ENCODE data around the gene HSPA12B. TPM values are rescaled to one million over a fixed set of nuclear protein-coding genes. Genes with fewer than 3 reads are reported as not detected.
A peak's percentile ranks its signal among the peaks of the same experiment; 100 is the strongest.

The HSPA12B gene
- total and polyA plus RNA-seq, 2 of the 13 experiments (the other 11 are each of a cell fraction or from before 2014, with no cell fraction given), result 0.01 TPM; not detected in 1

DNA sequence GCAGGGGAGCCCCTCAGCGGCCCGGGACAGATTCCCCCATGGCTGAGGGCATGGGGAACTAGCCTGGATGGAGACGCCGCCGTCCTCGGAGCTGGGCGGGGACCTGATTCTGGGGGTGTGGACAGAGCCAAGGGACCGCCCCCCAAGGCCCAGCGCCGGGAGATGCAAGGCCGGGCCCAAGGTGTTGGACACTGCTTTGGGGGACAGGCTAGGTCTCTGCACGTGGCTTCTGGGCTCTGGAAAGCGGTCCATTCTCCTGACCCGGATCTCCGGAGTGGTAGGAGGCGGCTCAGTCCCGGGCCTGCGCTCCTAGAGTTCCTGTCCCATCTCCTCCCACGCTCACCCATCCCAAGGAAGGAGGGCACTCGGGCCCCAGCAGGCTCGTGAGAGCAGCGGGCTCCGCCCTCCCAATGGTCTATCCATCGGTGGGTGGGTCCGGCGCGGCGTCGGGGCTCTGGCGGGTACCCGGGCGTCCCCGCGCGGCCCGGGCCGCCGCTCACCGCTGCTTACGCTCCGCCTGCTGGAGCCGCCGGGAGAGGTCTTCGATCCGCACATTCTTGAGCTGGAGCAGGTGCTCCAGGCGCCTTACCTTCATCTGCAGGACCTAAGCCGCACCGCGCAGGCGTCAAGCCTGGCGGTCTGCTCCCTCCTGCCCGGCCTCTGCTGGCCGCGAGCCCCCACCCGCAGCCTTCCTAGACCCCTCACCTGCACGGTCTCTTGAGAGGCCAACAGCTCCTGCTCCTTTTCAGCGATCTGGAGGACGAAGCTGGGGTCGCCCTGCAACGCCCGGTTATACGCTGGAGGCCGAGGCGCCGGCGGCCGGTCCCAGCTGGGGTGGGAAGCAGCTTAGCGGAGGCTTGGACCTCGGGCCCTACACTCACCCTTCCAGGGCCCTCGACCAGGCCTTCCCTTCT lies 45.5 kb downstream of the HSPA12B start (continued):
- TF ChIP-seq, protein P1, sequence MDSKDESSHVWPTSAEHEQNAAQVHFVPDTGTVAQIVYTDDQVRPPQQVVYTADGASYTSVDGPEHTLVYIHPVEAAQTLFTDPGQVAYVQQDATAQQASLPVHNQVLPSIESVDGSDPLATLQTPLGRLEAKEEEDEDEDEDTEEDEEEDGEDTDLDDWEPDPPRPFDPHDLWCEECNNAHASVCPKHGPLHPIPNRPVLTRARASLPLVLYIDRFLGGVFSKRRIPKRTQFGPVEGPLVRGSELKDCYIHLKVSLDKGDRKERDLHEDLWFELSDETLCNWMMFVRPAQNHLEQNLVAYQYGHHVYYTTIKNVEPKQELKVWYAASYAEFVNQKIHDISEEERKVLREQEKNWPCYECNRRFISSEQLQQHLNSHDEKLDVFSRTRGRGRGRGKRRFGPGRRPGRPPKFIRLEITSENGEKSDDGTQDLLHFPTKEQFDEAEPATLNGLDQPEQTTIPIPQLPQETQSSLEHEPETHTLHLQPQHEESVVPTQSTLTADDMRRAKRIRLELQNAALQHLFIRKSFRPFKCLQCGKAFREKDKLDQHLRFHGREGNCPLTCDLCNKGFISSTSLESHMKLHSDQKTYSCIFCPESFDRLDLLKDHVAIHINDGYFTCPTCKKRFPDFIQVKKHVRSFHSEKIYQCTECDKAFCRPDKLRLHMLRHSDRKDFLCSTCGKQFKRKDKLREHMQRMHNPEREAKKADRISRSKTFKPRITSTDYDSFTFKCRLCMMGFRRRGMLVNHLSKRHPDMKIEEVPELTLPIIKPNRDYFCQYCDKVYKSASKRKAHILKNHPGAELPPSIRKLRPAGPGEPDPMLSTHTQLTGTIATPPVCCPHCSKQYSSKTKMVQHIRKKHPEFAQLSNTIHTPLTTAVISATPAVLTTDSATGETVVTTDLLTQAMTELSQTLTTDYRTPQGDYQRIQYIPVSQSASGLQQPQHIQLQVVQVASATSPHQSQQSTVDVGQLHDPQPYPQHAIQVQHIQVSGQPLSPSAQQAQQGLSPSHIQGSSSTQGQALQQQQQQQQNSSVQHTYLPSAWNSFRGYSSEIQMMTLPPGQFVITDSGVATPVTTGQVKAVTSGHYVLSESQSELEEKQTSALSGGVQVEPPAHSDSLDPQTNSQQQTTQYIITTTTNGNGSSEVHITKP (CRISPR knock-in tag; IDR thresholded peaks at IDR 0.05; ENCODE audit: low read depth), result no peak
- TF ChIP-seq ZNF883 (CRISPR knock-in tag; IDR thresholded peaks at IDR 0.05; ENCODE audit: not compliant biosample characterization) (peak; percentile 37), ATRX (CRISPR knock-in tag; IDR thresholded peaks at IDR 0.05; ENCODE audit: borderline replicate concordance) (no peak), NFE2 (CRISPR knock-in tag; IDR thresholded peaks at IDR 0.05) (no peak; the same call in 1 of the 2 replicates), ZNF317 (CRISPR knock-in tag; IDR thresholded peaks at IDR 0.05) (0 out of 2 replicates have a peak, but pooled peaks have one; percentile 2), ELF3 (CRISPR knock-in tag; IDR thresholded peaks at IDR 0.05) (peak; percentile 17; the same call in 1 of the 2 replicates), ZNF12 (CRISPR knock-in tag; IDR thresholded peaks at IDR 0.05) (no peak), MYNN (CRISPR knock-in tag; IDR thresholded peaks at IDR 0.05; ENCODE audit: low read depth) (no peak), TIGD3 (CRISPR knock-in tag; IDR thresholded peaks at IDR 0.05; ENCODE audit: borderline replicate concordance) (no peak), CCDC6 (CRISPR knock-in tag; IDR thresholded peaks at IDR 0.05) (no peak), ZNF441 (CRISPR knock-in tag; IDR thresholded peaks at IDR 0.05; ENCODE audit: borderline replicate concordance) (peak; percentile 4; the same call in 1 of the 2 replicates), ZFYVE20 (CRISPR knock-in tag; IDR thresholded peaks at IDR 0.05; ENCODE audit: borderline replicate concordance, low read depth) (0 out of 2 replicates have a peak, but pooled peaks have one; percentile 44), BRCA1 (CRISPR knock-in tag; IDR thresholded peaks at IDR 0.05) (no peak), CHCHD3 (CRISPR knock-in tag; IDR thresholded peaks at IDR 0.05) (0 out of 2 replicates have a peak, but pooled peaks have one; percentile 32), PRPF4 (IDR thresholded peaks at IDR 0.05; ENCODE audit: low read depth, low read length, poor library complexity, severe bottlenecking) (no peak), RERE (CRISPR knock-in tag; IDR thresholded peaks at IDR 0.05; ENCODE audit: low read depth) (no peak)

Data from HepG2 (cell line).